D721Med (cell line): ENCODE data around the gene LAG3.

Source experiments
- DNase-seq: peaks from one replicate; pipeline ENCODE4 v3.0.0; 2011; ENCODE audit warnings: low spot score; ENCODE audit not compliant: insufficient read length
- FAIRE-seq: peaks from 2 replicates; lab custom pipeline; 2011; peaks lifted over from hg19 to GRCh38; lab: Jason Lieb, UNC
- CTCF ChIP-seq: IDR thresholded peaks from 2 replicates; pipeline ENCODE4 v1.5.1; 2012; ENCODE audit warnings: mild to moderate bottlenecking, control low read depth; ENCODE audit not compliant: insufficient read depth; ENCODE audit errors: missing control alignments

LAG3 gene

GRCh38 chr12:6810758-6811157 is 38.4 kb downstream of the LAG3 start:
- no peak for TF ChIP-seq CTCF
- no peak for DNase-seq
- no peak for FAIRE-seq

- DNase-seq (no peak), FAIRE-seq (no peak)
- TF ChIP-seq CTCF = no peak
Measured at GRCh38 chr12:6813363-6813762, 41.0 kb downstream of the LAG3 start.

- DNase-seq (no peak), FAIRE-seq (no peak)
- TF ChIP-seq CTCF = no peak
Measured at GRCh38 chr12:6816598-6816997, 44.3 kb downstream of the LAG3 start.

GRCh38 chr12:6817098-6817497 is 44.8 kb downstream of the LAG3 start:
- no peak for FAIRE-seq
- no peak for DNase-seq
- TF ChIP-seq CTCF = no peak

GRCh38 chr12:6817662-6818157 is 45.4 kb downstream of the LAG3 start:
- no peak for FAIRE-seq
- DNase-seq = no peak
- no peak for TF ChIP-seq CTCF

GRCh38 chr12:6818222-6818621 is 45.9 kb downstream of the LAG3 start:
- DNase-seq = no peak
- no peak for FAIRE-seq
- TF ChIP-seq CTCF = no peak

GRCh38 chr12:6818645-6819044 is 46.3 kb downstream of the LAG3 start:
- no peak for FAIRE-seq
- no peak for TF ChIP-seq CTCF
- DNase-seq = no peak
